Prostate gland (tissue), 2 donors: Measurements from ENCODE around the gene ESR2. TPM values are rescaled to one million over a fixed set of nuclear protein-coding genes. Genes with fewer than 3 reads are reported as not detected.

Experiments
- DNase-seq: peaks from one replicate; pipeline ENCODE4 v3.0.0-alpha.2; 2019; ENCODE audit warnings: low spot score
- H3K27ac ChIP-seq, 2 donors: fragments of 200-600 bp; sonication (generic); 2 replicates each; pipeline ENCODE4 v1.5.1; 2017 to 2019
- H3K27me3 ChIP-seq: fragments of 200-600 bp; sonication (generic); replicated peaks from 2 replicates; pipeline ENCODE4 v1.5.1; 2019; ENCODE audit not compliant: insufficient read depth
- H3K36me3 ChIP-seq, 2 donors: fragments of 200-600 bp; sonication (generic); 1 replicate in 1 of 2; 2 replicates in 1 of 2; pipeline versions ENCODE4 v1.5.1 to v1.8.1; 2017 to 2019
- H3K4me1 ChIP-seq: fragments of 200-600 bp; sonication (generic); replicated peaks from 2 replicates; pipeline ENCODE4 v1.5.1; 2019
- H3K4me3 ChIP-seq, 2 donors: fragments of 200-600 bp; sonication (generic); 2 replicates each; pipeline ENCODE4 v1.5.1; 2017 to 2019
- H3K9me3 ChIP-seq: fragments of 200-600 bp; sonication (generic); 2 replicates; pipeline ENCODE4 v1.5.1; 2017
- POLR2A ChIP-seq: fragments of 450-650 bp; IDR thresholded peaks from one replicate; pipeline ENCODE4 v1.6.1; 2016; ENCODE audit warnings: antibody characterized with exemption, mild to moderate bottlenecking
- POLR2AphosphoS5 ChIP-seq: sonication (generic); formaldehyde crosslinking; IDR thresholded peaks from one replicate; pipeline ENCODE4 v1.6.1; 2017; ENCODE audit warnings: antibody characterized with exemption
- WGBS: methylation state at CpG from one replicate; pipeline ENCODE4 v1.1.5; 2018; 5-methylcytosine and 5-hydroxymethylcytosine counted together
- intact Hi-C: fragments of 100-400 bp; cut with DNase I; formaldehyde crosslinking; loops from one replicate; pipeline ENCODE4 v1.14.2; 2022
- total RNA-seq, 2 donors: library from RNA; depleted of rRNA; stranded (reverse); fragments of >200 nt; gene quantifications; one replicate each; pipeline ENCODE4 v1.1.0, GENCODE V29; 2016
- TF ChIP-seq, protein P1 (sequence below), 4 experiments: fragments of 200-600 bp in 2 of 4; fragments of 450-650 bp in 2 of 4; sonication (generic) in 2 of 4; IDR thresholded peaks; 1 replicate in 3 of 4; 2 replicates in 1 of 4; pipeline ENCODE4 v1.5.1; 2016 to 2019; ENCODE audit warnings: antibody characterized with exemption in 4 of 4, mild to moderate bottlenecking in 2 of 4, moderate library complexity in 2 of 4

ESR2 gene
- total RNA-seq, 2 donors from 2014 or later = 0.68 to 21.4 TPM

DNA sequence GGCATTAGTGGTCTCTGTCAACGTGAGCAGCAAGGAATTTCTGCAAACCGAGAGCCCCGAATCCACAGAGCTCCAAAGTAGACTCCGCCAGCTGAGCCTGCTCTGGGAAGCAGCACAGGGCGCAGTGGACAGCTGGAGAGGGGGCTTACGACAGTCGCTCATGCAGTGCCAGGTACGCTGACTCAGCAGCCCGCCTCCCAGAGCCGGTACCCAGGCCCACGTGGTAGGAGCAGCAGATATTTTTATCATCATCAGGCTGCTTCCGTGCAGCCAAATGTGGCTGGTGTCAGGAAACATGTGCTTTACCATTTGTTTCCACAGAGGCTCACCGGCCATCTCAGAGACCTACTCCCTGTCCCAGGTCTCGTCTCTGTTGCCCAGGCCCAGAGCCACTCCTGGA lies 73.7 kb downstream of the ESR2 start:
- H3K36me3 ChIP-seq = peaks cover 0 to 13% of the 10 kb centered on the region in 2 donors
- H3K9me3 ChIP-seq = no peaks in the 10 kb centered on the region
- H3K4me1 ChIP-seq = no peaks in the 10 kb centered on the region
- TF ChIP-seq POLR2A (no peak), POLR2AphosphoS5 (no peak)
- TF ChIP-seq, protein P1, sequence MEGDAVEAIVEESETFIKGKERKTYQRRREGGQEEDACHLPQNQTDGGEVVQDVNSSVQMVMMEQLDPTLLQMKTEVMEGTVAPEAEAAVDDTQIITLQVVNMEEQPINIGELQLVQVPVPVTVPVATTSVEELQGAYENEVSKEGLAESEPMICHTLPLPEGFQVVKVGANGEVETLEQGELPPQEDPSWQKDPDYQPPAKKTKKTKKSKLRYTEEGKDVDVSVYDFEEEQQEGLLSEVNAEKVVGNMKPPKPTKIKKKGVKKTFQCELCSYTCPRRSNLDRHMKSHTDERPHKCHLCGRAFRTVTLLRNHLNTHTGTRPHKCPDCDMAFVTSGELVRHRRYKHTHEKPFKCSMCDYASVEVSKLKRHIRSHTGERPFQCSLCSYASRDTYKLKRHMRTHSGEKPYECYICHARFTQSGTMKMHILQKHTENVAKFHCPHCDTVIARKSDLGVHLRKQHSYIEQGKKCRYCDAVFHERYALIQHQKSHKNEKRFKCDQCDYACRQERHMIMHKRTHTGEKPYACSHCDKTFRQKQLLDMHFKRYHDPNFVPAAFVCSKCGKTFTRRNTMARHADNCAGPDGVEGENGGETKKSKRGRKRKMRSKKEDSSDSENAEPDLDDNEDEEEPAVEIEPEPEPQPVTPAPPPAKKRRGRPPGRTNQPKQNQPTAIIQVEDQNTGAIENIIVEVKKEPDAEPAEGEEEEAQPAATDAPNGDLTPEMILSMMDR (IDR thresholded peaks at IDR 0.05) = no peak
- intact Hi-C loops = no loop called here
- no peak overlapping the region for H3K27ac ChIP-seq
- 55% methylated on average over 10 of the region's 14 CpGs for WGBS
- H3K4me3 ChIP-seq = no peak overlapping the region
- DNase-seq = no peak
- H3K27me3 ChIP-seq = no peaks in the 10 kb centered on the region

DNA sequence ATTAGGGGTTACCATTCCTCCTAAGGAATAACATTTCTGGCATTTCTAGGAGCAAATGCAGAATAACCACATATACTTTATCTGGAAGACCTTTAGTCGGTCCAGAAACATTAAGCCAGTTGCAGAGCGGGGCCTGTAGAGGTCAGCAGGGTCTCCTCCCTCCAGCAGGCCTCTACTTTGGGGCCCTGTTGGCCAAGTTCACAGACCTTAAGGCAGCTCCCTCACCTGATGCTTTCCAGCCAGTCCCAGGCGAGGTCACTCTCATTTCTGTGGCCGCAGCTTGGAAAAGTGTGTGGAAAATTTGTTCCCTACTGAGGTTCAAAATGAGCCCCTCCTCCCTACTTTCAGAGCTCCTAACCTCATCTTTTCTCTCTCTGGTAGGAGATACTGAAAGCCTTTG lies 74.1 kb downstream of the ESR2 start:
- 91% methylated on average over 4 of the region's 4 CpGs for WGBS
- Histone ChIP-seq H3K9me3 (no peaks in the 10 kb centered on the region), H3K27ac (no peak overlapping the region), H3K36me3 (peaks cover 0 to 13% of the 10 kb centered on the region in 2 donors), H3K4me1 (no peaks in the 10 kb centered on the region), H3K27me3 (no peaks in the 10 kb centered on the region), H3K4me3 (no peak overlapping the region)
- TF ChIP-seq POLR2A (no peak), POLR2AphosphoS5 (no peak)
- TF ChIP-seq, protein P1 (IDR thresholded peaks at IDR 0.05) = no peak
- no peak for DNase-seq
- intact Hi-C loops = no loop called here

DNA sequence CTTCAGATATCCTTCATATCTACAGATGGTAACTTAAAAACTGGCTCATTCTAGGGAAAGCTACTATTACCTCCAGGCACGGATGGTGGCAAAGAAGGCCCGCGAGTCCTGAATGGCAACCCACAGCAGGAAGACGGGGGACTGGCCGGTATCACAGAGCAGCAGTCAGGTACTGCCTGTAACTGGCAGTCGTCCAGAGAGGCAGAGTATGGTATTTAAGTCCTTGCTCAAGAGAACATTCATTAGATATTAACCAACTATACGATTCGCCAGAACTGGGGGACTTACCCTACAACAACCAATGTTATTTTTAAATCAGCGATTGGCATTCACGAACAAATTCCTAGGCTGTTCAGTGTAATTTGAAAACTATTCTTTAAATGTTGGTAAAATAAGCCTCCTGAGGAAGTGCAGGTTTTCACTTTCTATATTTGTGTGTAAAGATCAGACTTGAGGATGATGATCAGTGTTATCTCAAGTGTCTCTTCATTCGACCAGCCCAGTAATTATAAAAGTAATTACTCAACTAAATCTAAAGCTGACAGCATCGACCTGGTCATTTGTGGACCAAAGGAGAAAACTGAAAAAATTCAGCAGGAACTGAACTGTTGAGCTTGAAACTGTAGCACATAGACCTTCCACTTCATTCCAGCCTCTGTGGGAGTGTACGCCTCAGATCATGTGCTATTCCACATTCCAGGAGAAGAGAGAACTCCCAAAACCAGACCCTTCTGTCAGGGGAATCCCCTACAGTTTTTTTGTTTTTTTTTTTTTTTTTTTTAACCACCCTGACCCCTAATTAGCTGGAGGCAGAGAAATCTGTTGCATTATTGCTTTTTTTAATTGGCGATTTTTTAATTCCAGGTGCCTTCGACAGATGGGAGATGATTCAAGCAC lies 75.6 kb downstream of the ESR2 start:
- peaks cover 0 to 13% of the 10 kb centered on the region in 2 donors for H3K36me3 ChIP-seq
- H3K4me3 ChIP-seq = no peak overlapping the region
- H3K9me3 ChIP-seq = no peaks in the 10 kb centered on the region
- no peak for TF ChIP-seq POLR2AphosphoS5
- TF ChIP-seq POLR2A = no peak
- TF ChIP-seq, protein P1 (IDR thresholded peaks at IDR 0.05) = no peak
- DNase-seq = no peak
- no peak overlapping the region for H3K27ac ChIP-seq
- no peaks in the 10 kb centered on the region for H3K4me1 ChIP-seq
- 82% methylated on average over 15 of the region's 15 CpGs for WGBS
- H3K27me3 ChIP-seq = no peaks in the 10 kb centered on the region
- intact Hi-C loops = no loop called here

DNA sequence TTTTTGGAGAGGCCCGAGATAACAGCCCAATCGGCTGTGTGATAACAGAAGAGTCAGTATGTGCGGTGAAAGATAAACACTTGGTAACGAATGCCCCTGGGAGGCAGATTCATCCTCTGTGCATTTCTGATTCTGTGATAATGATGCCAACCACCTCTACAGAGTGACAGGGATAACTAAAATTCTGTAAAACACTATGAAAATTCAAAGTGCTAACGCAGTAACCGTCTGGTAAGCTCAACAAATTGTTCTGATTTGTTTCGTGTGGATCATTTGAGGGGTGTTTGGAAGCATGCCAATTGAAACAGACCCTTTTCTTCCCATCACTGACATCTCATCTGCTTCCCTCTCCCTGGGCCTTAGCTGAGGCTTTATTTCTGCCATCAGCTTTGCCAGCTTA lies 76.3 kb downstream of the ESR2 start:
- Histone ChIP-seq H3K9me3 (no peaks in the 10 kb centered on the region), H3K36me3 (peaks cover 0 to 13% of the 10 kb centered on the region in 2 donors), H3K27me3 (no peaks in the 10 kb centered on the region), H3K4me3 (no peak overlapping the region), H3K4me1 (no peaks in the 10 kb centered on the region), H3K27ac (no peak overlapping the region)
- 77% methylated on average over 7 of the region's 7 CpGs for whole genome bisulfite sequencing
- TF ChIP-seq POLR2AphosphoS5 = no peak
- TF ChIP-seq, protein P1 (IDR thresholded peaks at IDR 0.05) = no peak
- no peak for DNase-seq
- intact Hi-C loops = no loop called here

DNA sequence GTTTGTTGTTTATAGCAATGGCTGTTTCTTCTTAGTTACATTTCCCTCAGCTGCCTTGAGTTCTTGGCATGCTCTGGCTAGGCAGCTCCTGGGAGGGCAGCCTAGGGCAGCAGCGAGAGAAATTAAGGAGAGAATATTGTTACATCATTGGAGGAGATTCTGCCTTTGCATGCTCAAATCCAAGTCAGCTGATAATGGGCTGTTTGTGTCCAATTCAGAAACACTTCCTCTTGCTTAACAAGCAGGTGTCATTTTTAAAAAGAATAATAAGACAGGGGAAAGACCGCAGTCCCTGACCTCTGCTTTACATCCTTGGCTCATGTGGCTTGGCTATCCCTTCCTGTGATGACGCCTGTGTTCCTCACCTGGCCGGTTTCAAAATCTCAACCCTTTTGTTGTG lies 76.9 kb downstream of the ESR2 start:
- H3K36me3 ChIP-seq = peaks cover 0 to 13% of the 10 kb centered on the region in 2 donors
- H3K27ac ChIP-seq = no peak overlapping the region
- WGBS = 75% methylated on average over 4 of the region's 4 CpGs
- no peaks in the 10 kb centered on the region for H3K9me3 ChIP-seq
- H3K27me3 ChIP-seq = no peaks in the 10 kb centered on the region
- intact Hi-C loops = no loop called here
- H3K4me1 ChIP-seq = no peaks in the 10 kb centered on the region
- TF ChIP-seq POLR2AphosphoS5 = no peak
- no peak for TF ChIP-seq POLR2A
- TF ChIP-seq, protein P1 (IDR thresholded peaks at IDR 0.05) = no peak
- no peak for DNase-seq
- H3K4me3 ChIP-seq = no peak overlapping the region
